ENCODE results near the gene KRTAP19-5.

GRCh38 chr21:30468900-30469714 is 32.8 kb downstream of the KRTAP19-5 start:
- no peak for TF ChIP-seq CTCF (IDR thresholded peaks at IDR 0.05; ENCODE audit: low read depth, low read length, missing input control)
- TF ChIP-seq REST (IDR thresholded peaks at IDR 0.05), result no peak
- no peak for TF ChIP-seq GABPA (IDR thresholded peaks at IDR 0.05 in 1 of 2, conservative IDR thresholded peaks at IDR 0.05 in 1 of 2)
